Stomach (tissue), 9 donors: ENCODE measurements around the gene PMP22. TPM values are rescaled to one million over a fixed set of nuclear protein-coding genes. Genes with fewer than 3 reads are reported as not detected.

Experiments used
- DNase-seq, 2 donors: peaks; one replicate each; pipeline versions ENCODE4 v3.0.0 to v3.0.0-alpha.2; 2013 to 2019
- H3K27ac ChIP-seq, 5 donors: fragments of 200-600 bp in 4 of 5; sonication (generic) in 4 of 5; one replicate each; pipeline ENCODE4 v1.5.1; 2013 to 2019; ENCODE audit warnings: mild to moderate bottlenecking in 1 of 5, moderate library complexity in 1 of 5
- H3K27me3 ChIP-seq, 3 donors: fragments of 200-600 bp; sonication (generic); one replicate each; pipeline ENCODE4 v1.5.1; 2017 to 2019; ENCODE audit warnings: mixed run types in 1 of 3
- H3K36me3 ChIP-seq, 4 donors: fragments of 200-600 bp; sonication (generic); 1 replicate in 3 of 4; 2 replicates in 1 of 4; pipeline ENCODE4 v1.5.1; 2016 to 2019
- H3K4me1 ChIP-seq, 4 donors: fragments of 200-600 bp; sonication (generic); one replicate each; pipeline ENCODE4 v1.5.1; 2016 to 2019
- H3K4me3 ChIP-seq, 4 donors: fragments of 200-600 bp; sonication (generic) in 3 of 4; one replicate each; pipeline ENCODE4 v1.5.1; 2016 to 2019; ENCODE audit warnings: mild to moderate bottlenecking in 1 of 4
- H3K9me3 ChIP-seq, 4 donors: fragments of 200-600 bp; sonication (generic); one replicate each; pipeline ENCODE4 v1.5.1; 2016 to 2019
- CTCF ChIP-seq, 7 experiments: fragments of 450-650 bp in 4 of 7; fragments of 200-600 bp in 3 of 7; sonication (generic) in 3 of 7; IDR thresholded peaks; one replicate each; pipeline ENCODE4 v1.5.1; 2016 to 2019; ENCODE audit warnings: antibody characterized with exemption in 7 of 7, control low read depth in 2 of 7, mild to moderate bottlenecking in 1 of 7
- EP300 ChIP-seq: sonication (generic); formaldehyde crosslinking; IDR thresholded peaks from one replicate; pipeline ENCODE4 v1.6.1; 2017; ENCODE audit warnings: antibody characterized with exemption
- POLR2A ChIP-seq, 4 donors: fragments of 450-650 bp; IDR thresholded peaks; one replicate each; pipeline ENCODE4 v1.6.1; 2016; ENCODE audit warnings: antibody characterized with exemption in 4 of 4, control low read depth in 2 of 4, mild to moderate bottlenecking in 1 of 4, moderate library complexity in 1 of 4
- POLR2AphosphoS5 ChIP-seq, 3 donors: sonication (generic); formaldehyde crosslinking; IDR thresholded peaks; one replicate each; pipeline ENCODE4 v1.6.1; 2016; ENCODE audit warnings: antibody characterized with exemption in 3 of 3
- WGBS, 5 donors: extraction: QIAGEN DNeasy Blood & Tissue Kit in 3 of 5; methylation state at CpG; one replicate each; pipeline versions ENCODE4 v1.1.5 to v1.1.7; 2013 to 2018; 5-methylcytosine and 5-hydroxymethylcytosine counted together
- intact Hi-C: fragments of 100-400 bp; cut with DNase I; formaldehyde crosslinking; loops from one replicate; pipeline ENCODE4 v1.15.1; 2023; ENCODE audit warnings: low total_unique reads
- polyA plus RNA-seq, 3 donors: library from polyadenylated mRNA; stranded (reverse); fragments of 200-250 nt; gene quantifications; one replicate each; pipeline ENCODE4 v1.2.3, GENCODE V29; 2013
- total RNA-seq, 5 donors: library from RNA; depleted of rRNA; stranded (reverse); fragments of >200 nt; gene quantifications; one replicate each; pipeline versions ENCODE4 v1.1.0 to v1.2.3, GENCODE V29; 2014 to 2016
- donor health status: healthy with polysubstance abuse.
- donor health status: Bipolar disorder and iron deficiency.
- donor health status: healthy.

PMP22 gene
- total and polyA plus RNA-seq, 8 donors = 34.2 to 168 (median 51.7) TPM

DNA sequence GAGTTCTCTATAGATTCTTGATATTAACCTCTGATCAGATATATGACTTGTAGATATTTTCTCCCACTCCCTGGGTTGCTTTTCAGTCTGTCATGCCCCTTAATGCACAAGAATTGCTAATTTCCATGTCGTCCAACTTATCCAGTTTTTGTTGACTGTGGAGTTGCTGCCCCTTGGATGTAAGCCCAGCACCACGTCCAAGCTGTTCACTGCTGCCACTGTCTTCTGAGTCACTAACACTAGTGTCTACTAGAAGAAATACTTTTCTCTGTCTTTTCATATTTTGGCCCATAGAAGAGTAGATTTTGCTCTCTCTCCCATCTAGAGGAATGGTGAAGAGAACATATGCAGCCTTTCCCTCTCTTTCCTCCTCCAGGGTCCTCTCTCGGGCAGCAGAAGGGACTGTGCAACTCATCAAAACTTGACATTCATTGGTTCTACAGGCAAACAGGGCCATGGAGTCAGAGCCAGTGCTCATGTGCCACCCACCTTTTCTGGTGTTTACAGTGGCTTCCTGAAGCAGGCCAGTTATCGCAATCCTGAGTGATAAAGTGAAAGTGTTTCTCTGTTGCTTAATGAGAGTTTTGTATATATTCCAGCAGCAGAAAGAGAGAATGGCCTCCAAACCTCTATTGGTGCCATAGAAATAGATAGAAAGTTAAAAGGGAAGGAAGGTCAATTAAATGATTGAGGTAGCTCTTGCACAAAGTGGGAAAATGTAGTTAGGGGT lies 22.6 kb upstream of the PMP22 start:
- H3K9me3 ChIP-seq = no peaks in the 10 kb centered on the region
- H3K4me3 ChIP-seq = no peak overlapping the region
- H3K27ac ChIP-seq = peak overlapping the region in 2 of 5 donors; percentile 1 to 47
- peaks cover 0 to 29% (median 12%) of the 10 kb centered on the region in 4 donors for H3K4me1 ChIP-seq
- 16 to 42% (median 25%) methylated on average over 4 of the region's 4 CpGs for WGBS, 5 donors
- intact Hi-C loops = no loop called here
- TF ChIP-seq EP300 = no peak
- no peak for TF ChIP-seq CTCF (IDR thresholded peaks at IDR 0.05)
- no peak for TF ChIP-seq POLR2A (IDR thresholded peaks at IDR 0.05)
- TF ChIP-seq POLR2AphosphoS5 (IDR thresholded peaks at IDR 0.05) = peak in 1 of 3 donors; percentile 38
- H3K36me3 ChIP-seq = no peaks in the 10 kb centered on the region
- DNase-seq = no peak
- H3K27me3 ChIP-seq = no peaks in the 10 kb centered on the region

GRCh38 chr17:15285466-15285865 lies 20.3 kb upstream of the PMP22 start:
- intact Hi-C loops = no loop called here
- WGBS, 5 donors = 74 to 86% (median 78%) methylated on average over 6 of the region's 6 CpGs
- TF ChIP-seq POLR2A (IDR thresholded peaks at IDR 0.05) (no peak), EP300 (no peak), CTCF (IDR thresholded peaks at IDR 0.05) (no peak), POLR2AphosphoS5 (IDR thresholded peaks at IDR 0.05) (no peak)
- H3K9me3 ChIP-seq = no peaks in the 10 kb centered on the region
- H3K4me3 ChIP-seq = no peak overlapping the region
- DNase-seq = no peak
- no peaks in the 10 kb centered on the region for H3K36me3 ChIP-seq
- peaks cover 0 to 24% (median 12%) of the 10 kb centered on the region in 4 donors for H3K4me1 ChIP-seq
- H3K27ac ChIP-seq = no peak overlapping the region
- H3K27me3 ChIP-seq = no peaks in the 10 kb centered on the region

GRCh38 chr17:15284537-15284936 lies 19.4 kb upstream of the PMP22 start:
- Histone ChIP-seq H3K9me3 (no peaks in the 10 kb centered on the region), H3K4me1 (peaks cover 0 to 22% (median 12%) of the 10 kb centered on the region in 4 donors), H3K4me3 (no peak overlapping the region), H3K36me3 (no peaks in the 10 kb centered on the region), H3K27me3 (no peaks in the 10 kb centered on the region), H3K27ac (no peak overlapping the region)
- intact Hi-C loops = no loop called here
- WGBS, 5 donors = 23 to 47% (median 28%) methylated on average over 2 of the region's 2 CpGs
- DNase-seq = no peak
- no peak for TF ChIP-seq CTCF (IDR thresholded peaks at IDR 0.05)
- TF ChIP-seq POLR2A (IDR thresholded peaks at IDR 0.05) = no peak
- TF ChIP-seq EP300 = no peak
- TF ChIP-seq POLR2AphosphoS5 (IDR thresholded peaks at IDR 0.05) = no peak

GRCh38 chr17:15284107-15284506 lies 19.0 kb upstream of the PMP22 start:
- no peak for TF ChIP-seq POLR2AphosphoS5 (IDR thresholded peaks at IDR 0.05)
- no peak for TF ChIP-seq POLR2A (IDR thresholded peaks at IDR 0.05)
- TF ChIP-seq CTCF (IDR thresholded peaks at IDR 0.05) = no peak
- TF ChIP-seq EP300 = no peak
- H3K27me3 ChIP-seq = no peaks in the 10 kb centered on the region
- H3K27ac ChIP-seq = no peak overlapping the region
- no peaks in the 10 kb centered on the region for H3K36me3 ChIP-seq
- DNase-seq = no peak
- H3K4me3 ChIP-seq = no peak overlapping the region
- peaks cover 0 to 3% (median 0%) of the 10 kb centered on the region in 4 donors for H3K9me3 ChIP-seq
- intact Hi-C loops = no loop called here
- 85 to 91% (median 89%) methylated on average over 6 of the region's 6 CpGs for WGBS, 5 donors
- peaks cover 0 to 17% (median 12%) of the 10 kb centered on the region in 4 donors for H3K4me1 ChIP-seq
